K562 (cell line): ENCODE results near the gene GMDS. TPM values are rescaled to one million over a fixed set of nuclear protein-coding genes. Genes with fewer than 3 reads are reported as not detected.

Experiments
- ATAC-seq: fragments of 200-7000 bp; cut with Tn5 transposase; 3 replicates; pipeline ENCODE4 v1.9.1; 2020; ENCODE audit warnings: moderate library complexity
- BruUV-seq: library from RNA; stranded (reverse); fragments of 400-500 nt; replicated peaks from 2 replicates; lab custom pipeline; 2021; lab: Mats Ljungman, UMichigan
- CTCF ChIA-PET: fragments of 300-600 bp; formaldehyde crosslinking; extraction: SDS; loops from one replicate; lab custom pipeline; 2021; ENCODE audit warnings: low intra/inter-chr PET ratio; lab: Yijun Ruan, JAX
- POLR2A ChIA-PET: fragments of 300-600, 350-650 bp; sonication (Branson Sonifier 250); formaldehyde crosslinking; extraction: SDS; loops from one replicate; lab custom pipeline; 2021; ENCODE audit warnings: antibody characterized with exemption, inconsistent platforms; lab: Yijun Ruan, JAX
- DNase-seq, 4 experiments: peaks; one replicate each; pipeline versions ENCODE4 v3.0.0 to v3.0.0-alpha.2; 2011 to 2018; ENCODE audit warnings: low spot score in 3 of 4, mixed read lengths in 3 of 4; ENCODE audit errors: extremely low read depth in 1 of 4
- FAIRE-seq: peaks from 2 replicates; lab custom pipeline; 2011; peaks lifted over from hg19 to GRCh38; lab: Jason Lieb, UNC
- H2AFZ ChIP-seq: 2 replicates; pipeline ENCODE4 v1.6.0; 2011; ENCODE audit warnings: low read depth, low read length, control low read depth, inconsistent platforms
- H3K27ac ChIP-seq: fragments of 200-600 bp; 3 replicates; pipeline ENCODE4 v1.8.0; 2011; ENCODE audit warnings: low read depth, mild to moderate bottlenecking, control low read depth, inconsistent platforms, low read length, moderate library complexity, mixed read lengths; ENCODE audit errors: extremely low read depth
- H3K27me3 ChIP-seq, 2 experiments: fragments of 300-600 bp in 1 of 2; 2 replicates in 1 of 2; 3 replicates in 1 of 2; pipeline versions ENCODE4 v1.6.0 to v1.8.0; 2011; ENCODE audit warnings: inconsistent platforms in 2 of 2, low read length in 2 of 2, mild to moderate bottlenecking in 1 of 2, mixed read lengths in 1 of 2, moderate library complexity in 1 of 2; ENCODE audit not compliant: control insufficient read depth in 2 of 2, insufficient read depth in 2 of 2
- H3K36me3 ChIP-seq: fragments of 300-600 bp; 3 replicates; pipeline ENCODE4 v1.8.0; 2011; ENCODE audit warnings: mild to moderate bottlenecking, low read length, inconsistent platforms; ENCODE audit not compliant: control insufficient read depth, insufficient read depth
- H3K4me1 ChIP-seq, 2 experiments: fragments of 200-600 bp in 1 of 2; replicated peaks in 1 of 2; 2 replicates in 1 of 2; 3 replicates in 1 of 2; pipeline versions ENCODE4 v1.5.1 to v1.8.0; 2011; ENCODE audit warnings: inconsistent platforms in 2 of 2, low read length in 2 of 2, mild to moderate bottlenecking in 1 of 2, mixed read lengths in 1 of 2, moderate library complexity in 1 of 2; ENCODE audit not compliant: control insufficient read depth in 2 of 2, insufficient read depth in 2 of 2
- H3K4me2 ChIP-seq: 2 replicates; pipeline ENCODE4 v1.6.1; 2011; ENCODE audit warnings: low read length, control low read depth, inconsistent platforms, mixed read lengths; ENCODE audit not compliant: insufficient read depth
- H3K4me3 ChIP-seq: fragments of 200-600 bp; sonication (generic), shearing (Covaris generic); 2 replicates; pipeline ENCODE4 v1.5.1; 2016; ENCODE audit warnings: control low read depth, inconsistent platforms
- H3K79me2 ChIP-seq: fragments of 200-600 bp; 3 replicates; pipeline ENCODE4 v1.8.0; 2011; ENCODE audit warnings: low read length, inconsistent platforms; ENCODE audit not compliant: control insufficient read depth, insufficient read depth
- H3K9ac ChIP-seq, 2 experiments: 2 replicates each; pipeline versions ENCODE4 v1.6.0 to v1.6.1; 2011; ENCODE audit warnings: low read depth in 2 of 2, low read length in 2 of 2, control low read depth in 1 of 2, inconsistent platforms in 1 of 2, mild to moderate bottlenecking in 1 of 2, mixed read lengths in 1 of 2; ENCODE audit not compliant: insufficient read depth in 1 of 2
- H3K9me1 ChIP-seq: one replicate; pipeline ENCODE4 v1.6.0; 2011; ENCODE audit warnings: inconsistent platforms, mild to moderate bottlenecking, low read length, moderate library complexity; ENCODE audit not compliant: control insufficient read depth, insufficient read depth
- H3K9me3 ChIP-seq: replicated peaks from 2 replicates; pipeline ENCODE4 v1.5.1; 2011; ENCODE audit warnings: low read depth, low read length, inconsistent platforms; ENCODE audit not compliant: control insufficient read depth, insufficient read depth
- H4K20me1 ChIP-seq: replicated peaks from 2 replicates; pipeline ENCODE4 v1.6.1; 2011; ENCODE audit warnings: low read length, inconsistent platforms, mixed read lengths; ENCODE audit not compliant: control insufficient read depth, insufficient read depth
- CHD2 ChIP-seq: IDR thresholded peaks from 2 replicates; pipeline ENCODE4 v1.6.1; 2011; ENCODE audit warnings: low read depth, low read length
- CTBP1 ChIP-seq: fragments of 450-650 bp; IDR thresholded peaks from 2 replicates; pipeline ENCODE4 v1.6.1; 2016; ENCODE audit warnings: borderline replicate concordance
- KLF16 ChIP-seq: IDR thresholded peaks from 2 replicates; pipeline ENCODE4 v1.6.1; 2016; ENCODE audit warnings: antibody characterized with exemption
- MEF2D ChIP-seq: conservative IDR thresholded peaks from 2 replicates; pipeline ENCODE4 v1.6.1; 2016; ENCODE audit warnings: low read depth, missing genetic modification characterization, missing compliant biosample characterization
- MITF ChIP-seq: IDR thresholded peaks from 2 replicates; pipeline ENCODE4 v1.6.1; 2014; ENCODE audit warnings: antibody characterized with exemption
- MTA3 ChIP-seq: fragments of 450-650 bp; formaldehyde crosslinking; IDR thresholded peaks from 2 replicates; pipeline ENCODE4 v1.6.1; 2017; ENCODE audit warnings: mild to moderate bottlenecking, borderline replicate concordance
- NCOA4 ChIP-seq: fragments of 450-650 bp; IDR thresholded peaks from 2 replicates; pipeline ENCODE4 v1.6.1; 2018; ENCODE audit warnings: mild to moderate bottlenecking; ENCODE audit not compliant: partially characterized antibody
- NFIX ChIP-seq: fragments of 250-450 bp; sonication (Bioruptor Pico); IDR thresholded peaks from 2 replicates; pipeline ENCODE4 v1.4.0; 2020; ENCODE audit warnings: low read depth, mild to moderate bottlenecking, moderate library complexity
- NUFIP1 ChIP-seq: fragments of 450-650 bp; IDR thresholded peaks from 2 replicates; pipeline ENCODE4 v1.6.1; 2018; ENCODE audit not compliant: partially characterized antibody
- POLR2A ChIP-seq: fragments of 450-650 bp; conservative IDR thresholded peaks from 2 replicates; pipeline ENCODE4 v1.6.1; 2016
- PRPF4 ChIP-seq: fragments of 200-400 bp; formaldehyde crosslinking; IDR thresholded peaks from one replicate; pipeline ENCODE4 v1.6.1; 2017; ENCODE audit warnings: low read length, low read depth, mild to moderate bottlenecking; ENCODE audit not compliant: insufficient read depth, poor library complexity, severe bottlenecking
- TFAM ChIP-seq: fragments of 250-450 bp; sonication (Bioruptor Pico); conservative IDR thresholded peaks from 2 replicates; pipeline ENCODE4 v1.5.0; 2021; ENCODE audit warnings: mild to moderate bottlenecking, moderate library complexity
- THRA ChIP-seq: fragments of 450-650 bp; IDR thresholded peaks from 2 replicates; pipeline ENCODE4 v1.6.1; 2017; ENCODE audit warnings: mild to moderate bottlenecking, moderate library complexity
- ZNF133 ChIP-seq: fragments of 250-450 bp; sonication (Bioruptor Pico); IDR thresholded peaks from 2 replicates; pipeline ENCODE4 v1.4.0; 2020; ENCODE audit warnings: mild to moderate bottlenecking
- ZNF217 ChIP-seq: sonication (generic); formaldehyde crosslinking; IDR thresholded peaks from 2 replicates; pipeline ENCODE4 v1.8.0; 2022; ENCODE audit warnings: mild to moderate bottlenecking, missing genetic modification reagents
- ZNF23 ChIP-seq: fragments of 250-450 bp; sonication (Bioruptor Pico); IDR thresholded peaks from 2 replicates; pipeline ENCODE4 v1.4.0; 2020; ENCODE audit warnings: mild to moderate bottlenecking
- ZNF695 ChIP-seq: fragments of 450-650 bp; formaldehyde crosslinking; IDR thresholded peaks from 2 replicates; pipeline ENCODE4 v1.4.0; 2020; ENCODE audit warnings: mild to moderate bottlenecking, moderate library complexity
- WGBS: fragments of 100-300 bp; shearing (Covaris generic); methylation state at CpG from one replicate; pipeline ENCODE4 v1.1.6; 2016; ENCODE audit warnings: low coverage, mixed read lengths; ENCODE audit not compliant: insufficient coverage; ENCODE audit errors: missing lambda C conversion rate; 5-methylcytosine and 5-hydroxymethylcytosine counted together
- in situ Hi-C: fragments of 300-500 bp; cut with MboI; formaldehyde crosslinking; loops from 4 replicates; pipeline ENCODE4 v1.15.0; 2018; ENCODE audit warnings: inconsistent platforms, mixed read lengths
- intact Hi-C: fragments of 100-400 bp; cut with micrococcal nuclease; formaldehyde crosslinking; loops from 2 replicates; pipeline ENCODE4 v1.14.2; 2022
- polyA plus RNA-seq, 8 experiments: library from polyadenylated mRNA; depleted of rRNA in 4 of 8; stranded (reverse) in 5 of 8; unstranded in 3 of 8; fragments of >200 nt; fragmentation: Nextera tagmentation in 2 of 8; fragmentation: Illumina TruSeq in 1 of 8; extraction: Ambion mirVana in 2 of 8; extraction: Trizol in 1 of 8; gene quantifications; 2 replicates each; pipeline versions ENCODE4 v1.2.1 to v1.2.3, GENCODE V29; 2011 to 2014; ENCODE audit warnings: inconsistent platforms in 1 of 8, missing spikeins in 1 of 8
- total RNA-seq, 7 experiments: library from RNA; depleted of rRNA in 6 of 7; stranded (reverse); fragments of >200 nt in 6 of 7; fragmentation: Illumina TruSeq in 2 of 7; extraction: Trizol in 2 of 7; gene quantifications; 2 replicates each; pipeline versions ENCODE4 v1.2.1 to v1.2.3, GENCODE V29; 2011 to 2021; ENCODE audit warnings: low replicate concordance in 1 of 7
- TF ChIP-seq, protein P1 (sequence below): fragments of 250-450 bp; sonication (Bioruptor Pico); IDR thresholded peaks from 2 replicates; pipeline ENCODE4 v1.8.0; 2021; ENCODE audit warnings: borderline replicate concordance, mild to moderate bottlenecking, moderate library complexity; ENCODE audit not compliant: poor library complexity, severe bottlenecking
- TF ChIP-seq, protein P2 (sequence below): sonication (generic); formaldehyde crosslinking; IDR thresholded peaks from 2 replicates; pipeline ENCODE4 v1.8.0; 2022; ENCODE audit warnings: missing genetic modification reagents, mild to moderate bottlenecking, borderline replicate concordance

GMDS gene
- total and polyA plus RNA-seq, 9 of the 15 experiments (the other 6 are each of a cell fraction or from before 2014, with no cell fraction given) = 0.48 to 31.8 (median 13.4) TPM

DNA sequence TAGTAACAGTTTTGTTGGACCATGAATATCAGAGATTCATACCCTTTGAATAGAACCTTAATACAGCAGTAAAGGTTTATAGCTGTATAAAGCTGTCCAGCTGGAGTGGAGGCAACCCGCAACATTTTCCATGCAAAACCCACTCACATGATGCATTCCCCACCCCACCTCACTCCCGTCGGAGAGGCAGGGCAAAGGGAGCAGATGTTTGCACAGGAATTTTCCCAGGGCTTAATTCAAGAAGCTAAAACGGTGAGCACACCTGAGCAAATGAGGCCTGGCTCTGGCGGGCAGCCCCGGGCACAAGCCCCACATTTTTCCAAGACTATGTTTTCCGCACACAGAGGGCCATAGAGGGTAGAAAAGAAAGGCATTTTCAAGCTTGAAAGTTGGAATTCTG, 444.0 kb downstream of the GMDS start:
- no peak overlapping the region for H3K4me3 ChIP-seq
- no peaks in the 10 kb centered on the region for H4K20me1 ChIP-seq
- intact Hi-C loops (no loop called here), in situ Hi-C loops (no loop called here)
- no TSS peak for BruUV-seq
- ChIA-PET POLR2A (interaction anchor here (0.6 to 1.4 kb wide), 3 partner anchors 14 to 1102 kb away, joined by 3 to 4 read pairs (median 4); no protein-coding TSS in a partner anchor), CTCF (no interaction called here)
- FAIRE-seq = no peak
- WGBS = 12% methylated on average over 7 of the region's 7 CpGs
- no peak overlapping the region for H3K9ac ChIP-seq
- no peak overlapping the region for H2AFZ ChIP-seq
- H3K4me1 ChIP-seq = no peaks in the 10 kb centered on the region; a peak in 1 of 5 replicates
- no peak overlapping the region for H3K27ac ChIP-seq
- no peaks in the 10 kb centered on the region for H3K9me1 ChIP-seq
- no peak for DNase-seq
- H3K79me2 ChIP-seq = no peaks in the 10 kb centered on the region
- no peak overlapping the region for H3K4me2 ChIP-seq
- H3K9me3 ChIP-seq = no peaks in the 10 kb centered on the region
- H3K36me3 ChIP-seq = no peaks in the 10 kb centered on the region
- TF ChIP-seq MTA3 = no peak
- no peak for TF ChIP-seq CTBP1
- TF ChIP-seq NUFIP1 = no peak
- TF ChIP-seq KLF16 = no peak
- no peak for TF ChIP-seq POLR2A
- no peak for TF ChIP-seq MEF2D (tag)
- no peak for TF ChIP-seq THRA
- no peak for TF ChIP-seq ZNF133 (CRISPR knock-in tag)
- no peak for TF ChIP-seq PRPF4
- TF ChIP-seq NCOA4 = no peak
- TF ChIP-seq ZNF23 (CRISPR knock-in tag) = no peak
- no peak for TF ChIP-seq TFAM
- no peak for TF ChIP-seq MITF
- no peak for TF ChIP-seq NFIX (CRISPR knock-in tag)
- no peak for TF ChIP-seq ZNF217 (CRISPR knock-in tag)
- TF ChIP-seq ZNF695 (CRISPR knock-in tag) = no peak
- TF ChIP-seq, protein P1, sequence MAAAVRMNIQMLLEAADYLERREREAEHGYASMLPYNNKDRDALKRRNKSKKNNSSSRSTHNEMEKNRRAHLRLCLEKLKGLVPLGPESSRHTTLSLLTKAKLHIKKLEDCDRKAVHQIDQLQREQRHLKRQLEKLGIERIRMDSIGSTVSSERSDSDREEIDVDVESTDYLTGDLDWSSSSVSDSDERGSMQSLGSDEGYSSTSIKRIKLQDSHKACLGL (CRISPR knock-in tag) = no peak
- TF ChIP-seq, protein P2, sequence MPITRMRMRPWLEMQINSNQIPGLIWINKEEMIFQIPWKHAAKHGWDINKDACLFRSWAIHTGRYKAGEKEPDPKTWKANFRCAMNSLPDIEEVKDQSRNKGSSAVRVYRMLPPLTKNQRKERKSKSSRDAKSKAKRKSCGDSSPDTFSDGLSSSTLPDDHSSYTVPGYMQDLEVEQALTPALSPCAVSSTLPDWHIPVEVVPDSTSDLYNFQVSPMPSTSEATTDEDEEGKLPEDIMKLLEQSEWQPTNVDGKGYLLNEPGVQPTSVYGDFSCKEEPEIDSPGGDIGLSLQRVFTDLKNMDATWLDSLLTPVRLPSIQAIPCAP (CRISPR knock-in tag) = no peak
- TF ChIP-seq CHD2 = no peak
- peaks cover 14 to 33% of the 10 kb centered on the region in 2 experiments for H3K27me3 ChIP-seq
- no peak for ATAC-seq
